Activated T-cell treated with anti-CD3 and anti-CD28 coated beads for 4 hours (primary cell): ENCODE results near the gene INPP4A.
"Not testable (repeated sequence)": the region's sequence is repeated elsewhere in the genome, so short reads cannot be mapped to it uniquely, and the experiment has no call there.

ENCODE experiments used
- DNase-seq: peaks from one replicate; pipeline ENCODE4 v3.0.0-alpha.2; 2020

The INPP4A gene

GRCh38 chr2:98570356-98570755, 125.7 kb downstream of the INPP4A start:
- no peak for DNase-seq

DNA sequence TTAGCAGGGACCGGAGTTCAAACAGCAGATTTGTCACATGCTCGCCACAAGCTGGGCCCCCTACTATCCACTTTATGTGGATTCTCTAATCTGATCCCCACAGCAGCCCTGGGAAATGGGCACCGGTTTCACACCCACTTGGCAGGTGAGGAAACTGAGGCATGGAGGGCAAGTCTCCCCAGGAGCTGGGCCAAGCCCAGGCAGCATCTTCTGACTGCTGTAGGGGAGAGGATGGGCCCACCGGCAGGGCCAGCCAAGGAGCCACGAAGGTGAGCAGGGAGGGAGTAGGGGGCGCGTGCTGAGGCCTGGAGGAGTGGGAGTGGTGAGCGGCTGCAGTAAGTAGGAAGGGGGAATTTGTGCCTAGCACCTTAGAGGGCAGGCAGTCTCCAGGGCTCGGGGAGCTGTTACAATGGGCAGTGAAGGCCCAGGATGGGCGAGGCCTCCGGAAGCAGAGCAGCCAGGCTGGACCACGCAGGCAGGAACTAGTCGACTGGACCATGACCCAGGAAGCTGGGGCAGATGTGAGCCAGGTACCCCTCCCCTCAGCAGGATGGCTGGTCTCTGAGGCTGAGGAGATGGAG, 126.6 kb downstream of the INPP4A start:
- DNase-seq, result no peak

- DNase-seq, result no peak
Measured at GRCh38 chr2:98571796-98572195, 127.1 kb downstream of the INPP4A start.

- no peak for DNase-seq
Measured at GRCh38 chr2:98572211-98572610, 127.6 kb downstream of the INPP4A start.

DNA sequence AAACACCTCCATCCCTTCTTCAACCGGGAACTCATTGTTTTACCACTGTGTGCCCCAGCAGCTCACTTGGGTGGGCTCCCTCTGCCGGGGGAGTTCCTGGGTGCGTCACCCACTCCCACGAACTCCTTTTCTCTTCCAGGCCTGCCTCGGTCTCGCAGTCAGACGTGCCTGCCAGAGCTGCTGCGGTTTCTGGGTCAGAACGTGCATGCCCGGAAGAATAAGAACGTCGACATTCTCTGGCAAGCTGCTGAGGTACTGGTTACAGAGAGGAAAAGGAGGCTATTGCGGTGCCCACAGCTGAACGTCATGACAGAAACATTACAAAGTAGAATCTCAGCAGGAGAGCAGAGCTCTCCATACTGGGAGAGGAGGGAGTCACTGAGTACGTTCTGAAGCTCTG, 128.0 kb downstream of the INPP4A start:
- DNase-seq, result no peak

DNA sequence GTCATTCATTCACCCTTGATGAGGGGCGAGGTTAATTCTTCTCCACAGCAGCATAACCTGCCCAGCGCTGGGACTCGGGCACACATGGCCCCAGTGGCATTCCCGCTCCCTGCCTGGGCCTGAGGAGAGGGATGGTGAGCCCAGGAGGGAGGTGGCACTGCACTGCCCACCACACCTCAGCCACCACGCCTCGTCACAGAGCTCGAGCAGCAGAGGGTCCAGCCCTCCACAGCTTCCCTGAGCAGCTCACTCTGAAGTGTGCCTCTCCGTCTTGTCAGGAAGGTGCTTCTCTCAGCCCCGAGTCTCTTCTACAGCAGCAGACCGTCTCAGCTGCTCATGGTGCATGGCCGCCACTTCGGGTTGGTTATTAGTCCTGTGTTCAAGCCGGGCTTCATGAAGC, 128.8 kb downstream of the INPP4A start:
- DNase-seq, result no peak

- no peak for DNase-seq
Measured at GRCh38 chr2:98576666-98577312, 132.1 kb downstream of the INPP4A start.

GRCh38 chr2:98577313-98577712, 132.7 kb downstream of the INPP4A start:
- DNase-seq, result no peak

- no peak for DNase-seq
Measured at GRCh38 chr2:98578231-98578630, 133.6 kb downstream of the INPP4A start.

GRCh38 chr2:98579926-98580325, 135.3 kb downstream of the INPP4A start:
- no peak for DNase-seq

DNA sequence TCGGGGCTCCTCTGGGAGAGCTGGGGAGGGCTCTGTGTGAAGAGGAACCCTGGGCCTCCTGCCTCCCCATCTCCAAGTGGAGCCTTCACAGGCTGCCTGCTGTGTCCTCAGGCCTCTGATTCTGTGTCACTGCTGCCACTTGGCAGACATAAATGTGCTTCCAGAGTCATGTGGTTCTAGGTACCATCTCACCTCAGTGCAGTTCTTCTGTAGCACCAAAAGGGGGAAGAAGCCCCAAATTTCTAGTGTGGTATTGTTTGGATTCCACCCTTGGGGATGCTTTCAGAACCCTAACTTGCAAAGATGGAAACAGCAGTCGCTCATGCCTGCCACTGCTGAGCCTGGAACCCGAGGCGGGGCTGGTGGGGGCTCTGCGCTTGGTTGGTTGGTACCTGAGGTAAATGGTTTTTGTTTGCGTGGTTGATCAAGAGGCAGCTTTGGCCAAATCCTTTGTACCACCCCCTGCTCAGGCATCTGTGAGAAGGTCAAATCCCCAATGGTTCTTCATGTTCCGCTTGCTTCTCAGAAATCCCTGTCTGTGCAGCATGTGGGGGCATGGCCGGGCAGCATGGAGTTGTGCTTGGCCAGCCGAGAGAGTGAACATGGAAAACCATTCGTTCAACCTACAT, 136.1 kb downstream of the INPP4A start:
- DNase-seq, result no peak

GRCh38 chr2:98582523-98582922, 137.9 kb downstream of the INPP4A start:
- no peak for DNase-seq

DNA sequence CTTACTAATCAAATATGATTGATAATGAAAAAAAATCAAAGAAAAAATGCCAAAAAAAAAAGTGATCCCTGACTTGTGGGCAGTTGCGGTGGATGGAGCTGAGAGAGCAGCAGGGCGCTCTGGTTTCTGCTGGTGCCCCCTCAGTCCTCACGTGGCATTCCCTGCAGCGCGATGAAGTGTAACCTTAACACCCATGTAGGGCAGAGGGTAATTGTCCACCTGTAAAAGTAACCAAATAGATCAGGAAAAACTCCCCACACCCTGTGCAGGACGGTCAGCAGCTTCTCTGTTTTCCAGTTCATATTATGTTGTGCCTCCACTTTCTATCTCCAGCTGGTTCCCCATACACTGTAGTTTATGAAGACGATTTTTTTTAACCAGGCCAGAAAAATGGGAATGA, 138.6 kb downstream of the INPP4A start:
- DNase-seq, result no peak

- no peak for DNase-seq
Measured at GRCh38 chr2:98583816-98584618, 139.4 kb downstream of the INPP4A start.

GRCh38 chr2:98585386-98585785, 140.7 kb downstream of the INPP4A start:
- DNase-seq, result no peak

- DNase-seq, result no peak
Measured at GRCh38 chr2:98586551-98587140, 142.0 kb downstream of the INPP4A start.

GRCh38 chr2:98588880-98589431, 144.3 kb downstream of the INPP4A start:
- DNase-seq, result no peak

DNA sequence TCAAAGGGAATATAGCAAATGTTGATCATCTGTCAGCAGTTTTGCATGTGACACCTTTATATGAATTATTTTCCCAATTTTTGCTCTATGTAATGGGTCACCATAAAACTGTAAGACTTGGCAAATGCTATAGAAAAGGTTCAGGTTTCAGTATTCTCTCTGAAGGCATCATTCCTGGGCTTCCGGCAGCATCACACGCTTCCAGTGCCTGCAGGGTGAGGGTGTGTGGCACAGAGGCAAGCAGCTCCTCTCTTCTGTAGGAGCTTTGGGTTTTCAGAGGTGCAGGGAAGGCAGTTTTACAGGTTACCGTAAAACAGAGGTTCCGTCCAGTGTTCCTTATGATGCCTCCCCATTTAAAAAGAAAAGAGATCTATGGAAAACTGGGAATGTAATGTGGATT, 144.8 kb downstream of the INPP4A start:
- no peak for DNase-seq

- DNase-seq, result no peak
Measured at GRCh38 chr2:98592565-98592964, 147.9 kb downstream of the INPP4A start.

DNA sequence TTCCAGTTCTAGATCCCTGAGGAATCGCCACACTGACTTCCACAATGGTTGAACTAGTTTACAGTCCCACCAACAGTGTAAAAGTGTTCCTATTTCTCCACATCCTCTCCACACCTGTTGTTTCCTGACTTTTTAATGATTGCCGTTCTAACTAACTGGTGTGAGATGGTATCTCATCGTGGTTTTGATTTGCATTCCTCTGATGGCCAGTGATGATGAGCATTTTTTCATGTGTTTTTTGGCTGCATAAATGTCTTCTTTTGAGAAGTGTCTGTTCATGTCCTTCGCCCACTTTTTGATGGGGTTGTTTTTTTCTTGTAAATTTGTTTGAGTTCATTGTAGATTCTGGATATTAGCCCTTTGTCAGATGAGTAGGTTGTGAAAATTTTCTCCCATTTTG, 150.0 kb downstream of the INPP4A start:
- DNase-seq, result not testable (repeated sequence)

GRCh38 chr2:98598781-98599428, 154.2 kb downstream of the INPP4A start:
- DNase-seq, result no peak

- DNase-seq, result no peak
Measured at GRCh38 chr2:98601532-98602132, 157.0 kb downstream of the INPP4A start.
